Measurements from ENCODE around the gene GRIK3.
"Not testable (repeated sequence)": the region's sequence is repeated elsewhere in the genome, so short reads cannot be mapped to it uniquely, and the experiment has no call there.

GRIK3 gene

GRCh38 chr1:36905941-36906340, 128.4 kb downstream of the GRIK3 start:
- Histone ChIP-seq H3K27me3 (replicated peaks in 2 of 5; ENCODE audit: control insufficient read depth in 4 of 5, insufficient read depth in 5 of 5, low read length in 4 of 5) (peaks cover 0 to 13% (median 2%) of the 10 kb centered on the region in 5 experiments), H3K27ac (ENCODE audit: insufficient read depth in 1 of 2, low read depth in 1 of 2, low read length in 2 of 2, poor library complexity in 1 of 2, severe bottlenecking in 2 of 2) (no peak overlapping the region), H3K36me3 (ENCODE audit: control insufficient read depth in 4 of 4, insufficient read depth in 4 of 4, low read length in 3 of 4) (no peaks in the 10 kb centered on the region), H3K4me3 (ENCODE audit: control insufficient read depth in 1 of 7, extremely low read depth in 1 of 7, insufficient read depth in 4 of 7, low read depth in 2 of 7, low read length in 6 of 7) (no peak overlapping the region), H3K4me1 (ENCODE audit: control extremely low read depth in 1 of 4, control insufficient read depth in 4 of 4, insufficient read depth in 4 of 4, low read length in 3 of 4) (no peaks in the 10 kb centered on the region), H3K9me3 (ENCODE audit: control extremely low read depth in 1 of 5, control insufficient read depth in 4 of 5, insufficient read depth in 2 of 5, low read depth in 1 of 5, low read length in 4 of 5) (peaks cover 0 to 5% (median 0%) of the 10 kb centered on the region in 5 experiments)
- POLR2A ChIA-PET = no interaction called here
- DNase-seq = no peak
- 75% methylated on average over 2 of the region's 3 CpGs for WGBS (ENCODE audit: insufficient coverage)
- CTCF ChIA-PET = no interaction called here

DNA sequence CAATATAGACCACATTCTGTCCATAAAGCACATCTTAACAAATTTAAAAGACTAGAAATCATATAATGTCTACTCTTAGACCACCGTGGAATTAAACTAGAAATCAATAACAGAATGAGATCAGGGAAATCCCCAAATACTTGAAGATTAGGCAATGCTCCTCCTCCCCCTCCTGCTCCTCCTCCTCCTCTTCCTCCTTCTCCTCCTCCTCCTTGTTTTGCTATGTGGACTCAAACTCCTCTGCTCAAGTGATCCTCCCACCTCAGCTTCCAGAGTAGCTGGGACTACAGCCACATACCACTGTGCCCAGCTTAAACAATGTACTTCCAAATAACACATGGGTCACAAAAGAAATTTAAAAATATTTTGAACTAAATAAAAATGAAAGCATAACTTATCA, 134.2 kb downstream of the GRIK3 start:
- 75% methylated on average over 1 of the region's 1 CpG for WGBS (ENCODE audit: insufficient coverage)
- no peak for DNase-seq
- Histone ChIP-seq H3K27ac (ENCODE audit: insufficient read depth in 1 of 2, low read depth in 1 of 2, low read length in 2 of 2, poor library complexity in 1 of 2, severe bottlenecking in 2 of 2) (no peak overlapping the region), H3K27me3 (replicated peaks in 2 of 5; ENCODE audit: control insufficient read depth in 4 of 5, insufficient read depth in 5 of 5, low read length in 4 of 5) (peaks cover 0 to 13% (median 2%) of the 10 kb centered on the region in 5 experiments), H3K4me3 (ENCODE audit: control insufficient read depth in 1 of 7, extremely low read depth in 1 of 7, insufficient read depth in 4 of 7, low read depth in 2 of 7, low read length in 6 of 7) (no peak overlapping the region), H3K4me1 (ENCODE audit: control extremely low read depth in 1 of 4, control insufficient read depth in 4 of 4, insufficient read depth in 4 of 4, low read length in 3 of 4) (no peaks in the 10 kb centered on the region), H3K36me3 (ENCODE audit: control insufficient read depth in 4 of 4, insufficient read depth in 4 of 4, low read length in 3 of 4) (no peaks in the 10 kb centered on the region), H3K9me3 (ENCODE audit: control extremely low read depth in 1 of 5, control insufficient read depth in 4 of 5, insufficient read depth in 2 of 5, low read depth in 1 of 5, low read length in 4 of 5) (peaks cover 0 to 8% (median 6%) of the 10 kb centered on the region in 5 experiments)
- ChIA-PET CTCF (no interaction called here), POLR2A (no interaction called here)

DNA sequence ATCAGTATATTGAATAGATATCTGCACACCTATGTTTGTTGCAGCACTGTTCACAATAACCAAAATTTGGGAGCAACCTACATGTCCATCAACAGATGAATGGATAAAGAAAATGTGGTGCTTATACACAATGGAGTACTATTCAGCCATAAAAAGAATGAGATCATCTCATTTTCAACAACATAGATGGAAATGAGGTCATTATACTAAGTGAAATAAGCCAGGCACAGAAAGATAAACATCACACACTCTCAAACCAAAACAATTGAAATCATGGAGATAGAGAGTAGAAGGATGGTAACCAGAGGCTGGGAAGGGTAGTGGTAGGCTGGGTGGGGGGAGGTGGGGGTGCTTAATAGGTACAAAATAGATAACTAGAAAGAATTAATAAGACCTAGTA, 136.5 kb downstream of the GRIK3 start:
- CTCF ChIA-PET; H3K27ac ChIP-seq (ENCODE audit: insufficient read depth in 1 of 2, low read depth in 1 of 2, low read length in 2 of 2, poor library complexity in 1 of 2, severe bottlenecking in 2 of 2); DNase-seq; H3K4me3 ChIP-seq (ENCODE audit: control insufficient read depth in 1 of 7, extremely low read depth in 1 of 7, insufficient read depth in 4 of 7, low read depth in 2 of 7, low read length in 6 of 7); H3K4me1 ChIP-seq (ENCODE audit: control extremely low read depth in 1 of 4, control insufficient read depth in 4 of 4, insufficient read depth in 4 of 4, low read length in 3 of 4); H3K36me3 ChIP-seq (ENCODE audit: control insufficient read depth in 4 of 4, insufficient read depth in 4 of 4, low read length in 3 of 4); H3K9me3 ChIP-seq (ENCODE audit: control extremely low read depth in 1 of 5, control insufficient read depth in 4 of 5, insufficient read depth in 2 of 5, low read depth in 1 of 5, low read length in 4 of 5); POLR2A ChIA-PET: not testable (repeated sequence)
- peaks cover 0 to 13% (median 0%) of the 10 kb centered on the region in 5 experiments for H3K27me3 ChIP-seq (replicated peaks in 2 of 5; ENCODE audit: control insufficient read depth in 4 of 5, insufficient read depth in 5 of 5, low read length in 4 of 5)

DNA sequence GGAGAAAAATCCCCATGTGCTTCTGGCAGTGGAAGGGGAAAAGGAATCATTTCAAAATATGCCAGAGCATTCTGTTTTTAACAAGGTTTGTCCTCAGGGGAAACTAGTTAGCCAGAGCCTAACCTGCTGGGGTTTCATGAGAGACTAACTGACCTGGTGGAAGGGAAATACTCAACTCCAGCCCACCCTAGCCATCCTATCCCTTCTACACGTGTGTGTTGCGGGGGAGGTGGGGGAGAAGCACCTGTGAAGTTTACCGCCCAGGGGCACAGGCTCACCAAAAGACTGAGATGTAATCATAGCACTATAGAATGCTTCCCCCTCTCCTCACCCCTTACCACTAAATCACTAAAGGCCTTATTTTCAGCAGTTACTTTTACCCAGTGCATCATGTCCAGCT, 139.5 kb downstream of the GRIK3 start:
- H3K36me3 ChIP-seq (ENCODE audit: control insufficient read depth in 4 of 4, insufficient read depth in 4 of 4, low read length in 3 of 4) = no peaks in the 10 kb centered on the region
- H3K4me1 ChIP-seq (ENCODE audit: control extremely low read depth in 1 of 4, control insufficient read depth in 4 of 4, insufficient read depth in 4 of 4, low read length in 3 of 4) = no peaks in the 10 kb centered on the region
- no peak for DNase-seq
- H3K27me3 ChIP-seq (replicated peaks in 2 of 5; ENCODE audit: control insufficient read depth in 4 of 5, insufficient read depth in 5 of 5, low read length in 4 of 5) = peaks cover 0 to 5% (median 0%) of the 10 kb centered on the region in 5 experiments
- no peak overlapping the region for H3K4me3 ChIP-seq (ENCODE audit: control insufficient read depth in 1 of 7, extremely low read depth in 1 of 7, insufficient read depth in 4 of 7, low read depth in 2 of 7, low read length in 6 of 7)
- CTCF ChIA-PET = no interaction called here
- POLR2A ChIA-PET = no interaction called here
- 80% methylated on average over 1 of the region's 3 CpGs for WGBS (ENCODE audit: insufficient coverage)
- H3K9me3 ChIP-seq (ENCODE audit: control extremely low read depth in 1 of 5, control insufficient read depth in 4 of 5, insufficient read depth in 2 of 5, low read depth in 1 of 5, low read length in 4 of 5) = peaks cover 0 to 8% (median 2%) of the 10 kb centered on the region in 5 experiments
- H3K27ac ChIP-seq (ENCODE audit: insufficient read depth in 1 of 2, low read depth in 1 of 2, low read length in 2 of 2, poor library complexity in 1 of 2, severe bottlenecking in 2 of 2) = no peak overlapping the region

DNA sequence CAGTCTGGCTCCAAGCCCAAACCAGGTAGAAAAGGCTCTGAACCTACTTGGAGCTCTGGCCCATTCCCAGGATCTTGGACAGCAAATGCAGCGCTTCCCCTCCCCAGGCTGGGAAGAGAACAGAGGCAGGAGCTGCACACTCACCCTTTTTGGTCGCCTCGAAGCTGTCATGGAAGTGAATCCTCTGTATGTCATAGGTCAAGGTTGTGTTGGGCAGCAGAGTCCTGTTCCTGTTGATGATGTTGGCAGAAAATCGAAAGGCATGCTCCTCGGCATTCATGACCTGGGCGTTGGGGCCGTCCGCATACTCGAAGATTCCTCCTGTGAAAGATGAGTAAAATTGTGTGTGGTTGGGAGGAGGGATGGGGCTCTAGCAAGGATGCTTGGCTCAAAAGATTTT, 143.5 kb downstream of the GRIK3 start:
- peaks cover 0 to 19% (median 0%) of the 10 kb centered on the region in 5 experiments for H3K27me3 ChIP-seq (replicated peaks in 2 of 5; ENCODE audit: control insufficient read depth in 4 of 5, insufficient read depth in 5 of 5, low read length in 4 of 5)
- H3K27ac ChIP-seq (ENCODE audit: insufficient read depth in 1 of 2, low read depth in 1 of 2, low read length in 2 of 2, poor library complexity in 1 of 2, severe bottlenecking in 2 of 2) = no peak overlapping the region
- H3K36me3 ChIP-seq (ENCODE audit: control insufficient read depth in 4 of 4, insufficient read depth in 4 of 4, low read length in 3 of 4) = no peaks in the 10 kb centered on the region
- H3K4me3 ChIP-seq (ENCODE audit: control insufficient read depth in 1 of 7, extremely low read depth in 1 of 7, insufficient read depth in 4 of 7, low read depth in 2 of 7, low read length in 6 of 7) = no peak overlapping the region
- POLR2A ChIA-PET = no interaction called here
- no peaks in the 10 kb centered on the region for H3K4me1 ChIP-seq (ENCODE audit: control extremely low read depth in 1 of 4, control insufficient read depth in 4 of 4, insufficient read depth in 4 of 4, low read length in 3 of 4)
- CTCF ChIA-PET = no interaction called here
- 84% methylated on average over 8 of the region's 9 CpGs for WGBS (ENCODE audit: insufficient coverage)
- H3K9me3 ChIP-seq (ENCODE audit: control extremely low read depth in 1 of 5, control insufficient read depth in 4 of 5, insufficient read depth in 2 of 5, low read depth in 1 of 5, low read length in 4 of 5) = peaks cover 0 to 2% (median 0%) of the 10 kb centered on the region in 5 experiments
- DNase-seq = no peak

DNA sequence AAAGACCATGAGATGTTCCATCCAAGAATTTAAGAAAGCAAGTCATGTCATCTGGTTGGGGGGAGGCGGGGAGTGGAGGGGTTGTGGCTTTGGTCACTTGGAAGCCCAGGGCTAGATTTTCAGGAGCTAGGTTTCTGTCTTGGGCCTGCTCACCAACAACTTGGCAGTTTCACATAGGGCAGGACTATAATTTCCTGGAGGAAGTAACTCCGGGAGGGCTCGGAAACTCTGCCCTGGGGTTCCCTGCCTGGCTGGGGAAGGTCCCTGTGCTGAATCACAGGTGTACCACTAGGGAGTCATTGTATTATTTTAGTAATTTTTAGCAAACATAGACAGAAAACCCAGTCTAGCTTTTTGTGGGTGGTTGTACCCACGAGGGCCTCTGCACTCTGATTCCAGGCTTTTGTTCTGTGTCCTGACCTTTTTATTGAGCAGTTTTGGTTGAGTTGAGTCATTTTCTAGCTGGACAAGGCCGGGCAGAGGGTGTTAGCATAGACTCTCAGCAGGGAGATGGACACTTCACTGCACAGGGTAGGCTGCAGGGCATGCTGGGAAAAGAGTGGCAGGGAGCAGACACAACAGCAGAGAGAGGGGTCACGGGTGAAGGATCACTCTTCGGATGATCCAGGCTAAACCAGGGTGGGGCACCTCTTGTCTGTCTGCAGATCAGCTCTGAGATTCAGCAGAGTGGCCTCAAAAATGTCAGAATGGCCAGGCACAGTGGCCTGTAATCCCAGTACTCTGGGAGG, 144.7 kb downstream of the GRIK3 start:
- POLR2A ChIA-PET = interaction anchor here (0.7 kb wide), 1 partner anchor 38 kb away, joined by 3 read pairs; no protein-coding TSS in a partner anchor

DNA sequence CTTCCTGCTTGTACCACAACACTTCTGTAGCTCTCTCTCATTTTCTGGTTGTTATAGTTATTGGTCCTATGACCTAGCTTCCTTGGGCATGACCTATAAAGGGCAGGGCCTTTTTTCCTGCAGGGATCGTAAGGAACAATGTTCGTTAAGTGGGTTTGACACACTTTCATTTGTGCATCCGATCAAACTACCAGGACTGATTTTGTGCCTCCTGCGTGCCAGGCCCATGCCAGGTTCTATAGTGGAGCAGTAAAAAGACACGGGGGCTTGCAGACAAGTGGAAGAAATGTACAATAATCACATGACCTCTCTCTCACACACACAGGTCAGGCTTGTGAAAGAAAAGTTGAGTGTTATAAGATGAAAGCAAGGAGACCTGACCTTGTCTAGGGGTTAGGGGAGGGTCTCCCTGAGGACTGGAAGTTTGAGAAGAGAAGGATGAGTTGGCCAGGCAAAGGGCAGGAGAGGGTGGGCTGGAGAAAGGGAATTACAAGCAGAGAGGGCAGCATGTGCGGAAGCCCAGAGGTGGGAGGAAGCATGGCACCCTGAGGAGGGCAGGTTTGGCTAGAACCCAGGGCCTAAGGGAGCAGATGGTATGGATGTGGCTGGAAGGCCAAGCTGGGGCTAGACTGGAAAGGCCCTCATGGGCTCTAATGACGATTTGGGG, 145.4 kb downstream of the GRIK3 start:
- 98% methylated on average over 5 of the region's 7 CpGs for WGBS (ENCODE audit: insufficient coverage)
- Histone ChIP-seq H3K4me1 (ENCODE audit: control extremely low read depth in 1 of 4, control insufficient read depth in 4 of 4, insufficient read depth in 4 of 4, low read length in 3 of 4) (no peaks in the 10 kb centered on the region), H3K4me3 (ENCODE audit: control insufficient read depth in 1 of 7, extremely low read depth in 1 of 7, insufficient read depth in 4 of 7, low read depth in 2 of 7, low read length in 6 of 7) (no peak overlapping the region), H3K9me3 (ENCODE audit: control extremely low read depth in 1 of 5, control insufficient read depth in 4 of 5, insufficient read depth in 2 of 5, low read depth in 1 of 5, low read length in 4 of 5) (no peaks in the 10 kb centered on the region), H3K27ac (ENCODE audit: insufficient read depth in 1 of 2, low read depth in 1 of 2, low read length in 2 of 2, poor library complexity in 1 of 2, severe bottlenecking in 2 of 2) (no peak overlapping the region), H3K36me3 (ENCODE audit: control insufficient read depth in 4 of 4, insufficient read depth in 4 of 4, low read length in 3 of 4) (no peaks in the 10 kb centered on the region), H3K27me3 (replicated peaks in 2 of 5; ENCODE audit: control insufficient read depth in 4 of 5, insufficient read depth in 5 of 5, low read length in 4 of 5) (peaks cover 0 to 16% (median 0%) of the 10 kb centered on the region in 5 experiments)
- no peak for DNase-seq
- CTCF ChIA-PET = no interaction called here
- POLR2A ChIA-PET = no interaction called here

More for the DNA sequence above, 144.7 kb downstream of the GRIK3 start:
- peaks cover 0 to 16% (median 0%) of the 10 kb centered on the region in 5 experiments for H3K27me3 ChIP-seq (replicated peaks in 2 of 5; ENCODE audit: control insufficient read depth in 4 of 5, insufficient read depth in 5 of 5, low read length in 4 of 5)
- CTCF ChIA-PET = no interaction called here
- 79% methylated on average over 6 of the region's 7 CpGs for WGBS (ENCODE audit: insufficient coverage)
- no peak overlapping the region for H3K4me3 ChIP-seq (ENCODE audit: control insufficient read depth in 1 of 7, extremely low read depth in 1 of 7, insufficient read depth in 4 of 7, low read depth in 2 of 7, low read length in 6 of 7)
- no peak for DNase-seq
- H3K4me1 ChIP-seq (ENCODE audit: control extremely low read depth in 1 of 4, control insufficient read depth in 4 of 4, insufficient read depth in 4 of 4, low read length in 3 of 4) = no peaks in the 10 kb centered on the region
- H3K36me3 ChIP-seq (ENCODE audit: control insufficient read depth in 4 of 4, insufficient read depth in 4 of 4, low read length in 3 of 4) = no peaks in the 10 kb centered on the region
- H3K27ac ChIP-seq (ENCODE audit: insufficient read depth in 1 of 2, low read depth in 1 of 2, low read length in 2 of 2, poor library complexity in 1 of 2, severe bottlenecking in 2 of 2) = no peak overlapping the region
- no peaks in the 10 kb centered on the region for H3K9me3 ChIP-seq (ENCODE audit: control extremely low read depth in 1 of 5, control insufficient read depth in 4 of 5, insufficient read depth in 2 of 5, low read depth in 1 of 5, low read length in 4 of 5)

All from common myeloid progenitor, CD34-positive (primary cell).